GM19467 (cell line): Measurements from ENCODE around the gene KITLG.
"Not testable (repeated sequence)": the region's sequence is repeated elsewhere in the genome, so short reads cannot be mapped to it uniquely, and the experiment has no call there.

Experiments used
- ATAC-seq: cut with Tn5 transposase; IDR thresholded peaks from one replicate; pipeline ENCODE4 v1.9.1; 2021; ENCODE audit warnings: mild to moderate bottlenecking, moderate library complexity; ENCODE audit not compliant: unreplicated experiment

The KITLG gene

GRCh38 chr12:88496891-88497371, 83.3 kb downstream of the KITLG start:
- ATAC-seq: no peak

GRCh38 chr12:88496429-88496828, 83.8 kb downstream of the KITLG start:
- no peak for ATAC-seq

- ATAC-seq: no peak
These were observed 85.2 kb downstream of the KITLG start for GRCh38 chr12:88495031-88495430.

- no peak for ATAC-seq
These were observed 85.8 kb downstream of the KITLG start for GRCh38 chr12:88494520-88494919.

- ATAC-seq: no peak
These were observed 86.6 kb downstream of the KITLG start for GRCh38 chr12:88493636-88494035.

- ATAC-seq: no peak
These were observed 89.8 kb downstream of the KITLG start for GRCh38 chr12:88490425-88490824.

GRCh38 chr12:88472775-88473174, 107.5 kb downstream of the KITLG start:
- no peak for ATAC-seq

- no peak for ATAC-seq
These were observed 108.0 kb downstream of the KITLG start for GRCh38 chr12:88472248-88472647.

- ATAC-seq: no peak
These were observed 108.8 kb downstream of the KITLG start for GRCh38 chr12:88471331-88472045.

GRCh38 chr12:88469154-88469553, 111.1 kb downstream of the KITLG start:
- no peak for ATAC-seq

GRCh38 chr12:88468581-88468980, 111.7 kb downstream of the KITLG start:
- ATAC-seq: no peak

GRCh38 chr12:88466708-88467107, 113.6 kb downstream of the KITLG start:
- ATAC-seq: not testable (repeated sequence)

GRCh38 chr12:88458327-88458726, 121.9 kb downstream of the KITLG start:
- no peak for ATAC-seq

GRCh38 chr12:88453323-88453722, 126.9 kb downstream of the KITLG start:
- ATAC-seq: no peak

- ATAC-seq: no peak
These were observed 129.1 kb downstream of the KITLG start for GRCh38 chr12:88451205-88451604.

GRCh38 chr12:88450136-88450535, 130.1 kb downstream of the KITLG start:
- ATAC-seq: no peak

GRCh38 chr12:88448337-88448915, 131.8 kb downstream of the KITLG start:
- ATAC-seq: no peak

GRCh38 chr12:88445705-88446394, 134.4 kb downstream of the KITLG start:
- no peak for ATAC-seq

GRCh38 chr12:88444481-88444880, 135.8 kb downstream of the KITLG start:
- ATAC-seq: no peak
